ENCODE measurements around the gene TP63. TPM values are rescaled to one million over a fixed set of nuclear protein-coding genes. Genes with fewer than 3 reads are reported as not detected.

TP63 gene
- total RNA-seq, 4 donors from 2014 or later: 0.27 TPM; not detected in 3

- TF ChIP-seq POLR2A (IDR thresholded peaks at IDR 0.05): no peak
- DNase-seq: no peak
- Histone ChIP-seq H3K27me3 (no peaks in the 10 kb centered on the region), H3K27ac (no peak overlapping the region), H3K9me3 (no peaks in the 10 kb centered on the region), H3K4me3 (no peak overlapping the region), H3K36me3 (no peaks in the 10 kb centered on the region), H3K4me1 (no peaks in the 10 kb centered on the region)
Measured at GRCh38 chr3:189845069-189845468, 213.9 kb downstream of the TP63 start.

- H3K4me3 ChIP-seq: no peak overlapping the region
- H3K27me3 ChIP-seq: no peaks in the 10 kb centered on the region
- H3K9me3 ChIP-seq: no peaks in the 10 kb centered on the region
- no peak overlapping the region for H3K27ac ChIP-seq
- no peak for DNase-seq
- no peaks in the 10 kb centered on the region for H3K36me3 ChIP-seq
- no peaks in the 10 kb centered on the region for H3K4me1 ChIP-seq
- TF ChIP-seq POLR2A (IDR thresholded peaks at IDR 0.05): no peak
- no peak for TF ChIP-seq CTCF (IDR thresholded peaks at IDR 0.05)
Measured at GRCh38 chr3:189848395-189849040, 217.3 kb downstream of the TP63 start.

- DNase-seq: no peak
- no peak for TF ChIP-seq CTCF (IDR thresholded peaks at IDR 0.05)
- TF ChIP-seq POLR2A (IDR thresholded peaks at IDR 0.05): no peak
- Histone ChIP-seq H3K27me3 (no peaks in the 10 kb centered on the region), H3K27ac (no peak overlapping the region), H3K36me3 (no peaks in the 10 kb centered on the region), H3K4me1 (no peaks in the 10 kb centered on the region), H3K4me3 (no peak overlapping the region), H3K9me3 (no peaks in the 10 kb centered on the region)
Measured at GRCh38 chr3:189849262-189849661, 218.1 kb downstream of the TP63 start.

- H3K9me3 ChIP-seq: no peaks in the 10 kb centered on the region
- no peaks in the 10 kb centered on the region for H3K27me3 ChIP-seq
- no peaks in the 10 kb centered on the region for H3K4me1 ChIP-seq
- no peak overlapping the region for H3K27ac ChIP-seq
- no peak for DNase-seq
- H3K4me3 ChIP-seq: no peak overlapping the region
- TF ChIP-seq CTCF (IDR thresholded peaks at IDR 0.05) (no peak), POLR2A (IDR thresholded peaks at IDR 0.05) (no peak)
- no peaks in the 10 kb centered on the region for H3K36me3 ChIP-seq
Measured at GRCh38 chr3:189851682-189852081, 220.5 kb downstream of the TP63 start.

- H3K4me3 ChIP-seq: no peak overlapping the region
- TF ChIP-seq CTCF (IDR thresholded peaks at IDR 0.05): no peak
- TF ChIP-seq POLR2A (IDR thresholded peaks at IDR 0.05): no peak
- H3K9me3 ChIP-seq: no peaks in the 10 kb centered on the region
- H3K27ac ChIP-seq: no peak overlapping the region
- H3K36me3 ChIP-seq: no peaks in the 10 kb centered on the region
- no peaks in the 10 kb centered on the region for H3K27me3 ChIP-seq
- no peak for DNase-seq
- H3K4me1 ChIP-seq: no peaks in the 10 kb centered on the region
Measured at GRCh38 chr3:189853906-189854305, 222.7 kb downstream of the TP63 start.

GRCh38 chr3:189860296-189860695 lies 229.1 kb downstream of the TP63 start:
- Histone ChIP-seq H3K9me3 (no peaks in the 10 kb centered on the region), H3K4me1 (no peaks in the 10 kb centered on the region), H3K4me3 (no peak overlapping the region), H3K27me3 (no peaks in the 10 kb centered on the region), H3K36me3 (no peaks in the 10 kb centered on the region), H3K27ac (no peak overlapping the region)
- TF ChIP-seq CTCF (IDR thresholded peaks at IDR 0.05): no peak
- no peak for TF ChIP-seq POLR2A (IDR thresholded peaks at IDR 0.05)
- no peak for DNase-seq

Measured in Peyer's patch (tissue), 4 donors.